HepG2 (cell line): ENCODE data around the gene RASL10B. TPM values are rescaled to one million over a fixed set of nuclear protein-coding genes. Genes with fewer than 3 reads are reported as not detected.

Experiments
- MED1 ChIP-seq: sonication (generic); formaldehyde crosslinking; IDR thresholded peaks from 2 replicates; pipeline ENCODE4 v1.4.0; 2020; ENCODE audit warnings: missing genetic modification reagents
- RXRB ChIP-seq: IDR thresholded peaks from 2 replicates; pipeline ENCODE4 v1.6.1; 2016; ENCODE audit warnings: borderline replicate concordance, missing genetic modification reagents, missing compliant biosample characterization
- SSRP1 ChIP-seq: IDR thresholded peaks from 2 replicates; pipeline ENCODE4 v1.6.1; 2016; ENCODE audit warnings: control low read depth
- TMF1 ChIP-seq: sonication (generic); formaldehyde crosslinking; IDR thresholded peaks from 2 replicates; pipeline ENCODE4 v1.8.1; 2022; ENCODE audit warnings: low read depth, missing genetic modification reagents
- ZNF292 ChIP-seq: sonication (generic); formaldehyde crosslinking; IDR thresholded peaks from 2 replicates; pipeline ENCODE4 v1.8.1; 2022; ENCODE audit warnings: mild to moderate bottlenecking, low read depth, missing genetic modification reagents, borderline replicate concordance
- ZNF557 ChIP-seq: sonication (generic); formaldehyde crosslinking; IDR thresholded peaks from 2 replicates; pipeline ENCODE4 v1.4.0; 2020; ENCODE audit warnings: missing genetic modification reagents
- polyA plus RNA-seq, 8 experiments: library from polyadenylated mRNA; depleted of rRNA in 3 of 8; stranded (reverse) in 7 of 8; unstranded in 1 of 8; fragments of >200 nt; fragmentation: Illumina TruSeq in 4 of 8; extraction: Trizol in 4 of 8; gene quantifications; 2 replicates each; pipeline versions ENCODE4 v1.2.1 to v1.2.3, GENCODE V29; 2011 to 2016; ENCODE audit warnings: low read depth in 4 of 8, missing spikeins in 1 of 8, mixed read lengths in 1 of 8; ENCODE audit not compliant: insufficient read depth in 1 of 8
- total RNA-seq, 5 experiments: library from RNA; depleted of rRNA; stranded (reverse); fragments of >200 nt; fragmentation: Illumina TruSeq; extraction: Trizol; gene quantifications; 2 replicates each; pipeline ENCODE4 v1.2.3, GENCODE V29; 2016; ENCODE audit warnings: low read depth in 1 of 5
- TF ChIP-seq, protein P1 (sequence below): sonication (generic); formaldehyde crosslinking; IDR thresholded peaks from 2 replicates; pipeline ENCODE4 v1.4.0; 2020; ENCODE audit warnings: missing genetic modification reagents
- TF ChIP-seq, protein P2 (sequence below): sonication (generic); formaldehyde crosslinking; IDR thresholded peaks from 2 replicates; pipeline ENCODE4 v1.5.0; 2020; ENCODE audit warnings: mild to moderate bottlenecking, missing genetic modification reagents

RASL10B gene
- total and polyA plus RNA-seq, 2 of the 13 experiments (the other 11 are each of a cell fraction or from before 2014, with no cell fraction given), result 8.8 to 11.0 TPM

- TF ChIP-seq, protein P1, sequence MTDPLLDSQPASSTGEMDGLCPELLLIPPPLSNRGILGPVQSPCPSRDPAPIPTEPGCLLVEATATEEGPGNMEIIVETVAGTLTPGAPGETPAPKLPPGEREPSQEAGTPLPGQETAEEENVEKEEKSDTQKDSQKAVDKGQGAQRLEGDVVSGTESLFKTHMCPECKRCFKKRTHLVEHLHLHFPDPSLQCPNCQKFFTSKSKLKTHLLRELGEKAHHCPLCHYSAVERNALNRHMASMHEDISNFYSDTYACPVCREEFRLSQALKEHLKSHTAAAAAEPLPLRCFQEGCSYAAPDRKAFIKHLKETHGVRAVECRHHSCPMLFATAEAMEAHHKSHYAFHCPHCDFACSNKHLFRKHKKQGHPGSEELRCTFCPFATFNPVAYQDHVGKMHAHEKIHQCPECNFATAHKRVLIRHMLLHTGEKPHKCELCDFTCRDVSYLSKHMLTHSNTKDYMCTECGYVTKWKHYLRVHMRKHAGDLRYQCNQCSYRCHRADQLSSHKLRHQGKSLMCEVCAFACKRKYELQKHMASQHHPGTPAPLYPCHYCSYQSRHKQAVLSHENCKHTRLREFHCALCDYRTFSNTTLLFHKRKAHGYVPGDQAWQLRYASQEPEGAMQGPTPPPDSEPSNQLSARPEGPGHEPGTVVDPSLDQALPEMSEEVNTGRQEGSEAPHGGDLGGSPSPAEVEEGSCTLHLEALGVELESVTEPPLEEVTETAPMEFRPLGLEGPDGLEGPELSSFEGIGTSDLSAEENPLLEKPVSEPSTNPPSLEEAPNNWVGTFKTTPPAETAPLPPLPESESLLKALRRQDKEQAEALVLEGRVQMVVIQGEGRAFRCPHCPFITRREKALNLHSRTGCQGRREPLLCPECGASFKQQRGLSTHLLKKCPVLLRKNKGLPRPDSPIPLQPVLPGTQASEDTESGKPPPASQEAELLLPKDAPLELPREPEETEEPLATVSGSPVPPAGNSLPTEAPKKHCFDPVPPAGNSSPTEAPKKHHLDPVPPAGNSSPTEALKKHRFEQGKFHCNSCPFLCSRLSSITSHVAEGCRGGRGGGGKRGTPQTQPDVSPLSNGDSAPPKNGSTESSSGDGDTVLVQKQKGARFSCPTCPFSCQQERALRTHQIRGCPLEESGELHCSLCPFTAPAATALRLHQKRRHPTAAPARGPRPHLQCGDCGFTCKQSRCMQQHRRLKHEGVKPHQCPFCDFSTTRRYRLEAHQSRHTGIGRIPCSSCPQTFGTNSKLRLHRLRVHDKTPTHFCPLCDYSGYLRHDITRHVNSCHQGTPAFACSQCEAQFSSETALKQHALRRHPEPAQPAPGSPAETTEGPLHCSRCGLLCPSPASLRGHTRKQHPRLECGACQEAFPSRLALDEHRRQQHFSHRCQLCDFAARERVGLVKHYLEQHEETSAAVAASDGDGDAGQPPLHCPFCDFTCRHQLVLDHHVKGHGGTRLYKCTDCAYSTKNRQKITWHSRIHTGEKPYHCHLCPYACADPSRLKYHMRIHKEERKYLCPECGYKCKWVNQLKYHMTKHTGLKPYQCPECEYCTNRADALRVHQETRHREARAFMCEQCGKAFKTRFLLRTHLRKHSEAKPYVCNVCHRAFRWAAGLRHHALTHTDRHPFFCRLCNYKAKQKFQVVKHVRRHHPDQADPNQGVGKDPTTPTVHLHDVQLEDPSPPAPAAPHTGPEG (CRISPR knock-in tag), result no peak
- TF ChIP-seq TMF1 (CRISPR knock-in tag), result no peak
- no peak for TF ChIP-seq ZNF557
- no peak for TF ChIP-seq ZNF292 (CRISPR knock-in tag)
- no peak for TF ChIP-seq SSRP1 (CRISPR knock-in tag)
- TF ChIP-seq MED1 (CRISPR knock-in tag), result no peak
- TF ChIP-seq RXRB, result no peak
- TF ChIP-seq, protein P2, sequence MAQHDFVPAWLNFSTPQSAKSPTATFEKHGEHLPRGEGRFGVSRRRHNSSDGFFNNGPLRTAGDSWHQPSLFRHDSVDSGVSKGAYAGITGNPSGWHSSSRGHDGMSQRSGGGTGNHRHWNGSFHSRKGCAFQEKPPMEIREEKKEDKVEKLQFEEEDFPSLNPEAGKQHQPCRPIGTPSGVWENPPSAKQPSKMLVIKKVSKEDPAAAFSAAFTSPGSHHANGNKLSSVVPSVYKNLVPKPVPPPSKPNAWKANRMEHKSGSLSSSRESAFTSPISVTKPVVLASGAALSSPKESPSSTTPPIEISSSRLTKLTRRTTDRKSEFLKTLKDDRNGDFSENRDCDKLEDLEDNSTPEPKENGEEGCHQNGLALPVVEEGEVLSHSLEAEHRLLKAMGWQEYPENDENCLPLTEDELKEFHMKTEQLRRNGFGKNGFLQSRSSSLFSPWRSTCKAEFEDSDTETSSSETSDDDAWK (CRISPR knock-in tag), result no peak
These were observed 16.5 kb upstream of the RASL10B start (continued) for GRCh38 chr17:35714988-35715387.
